B cell (primary cell): ENCODE data around the gene CARS2. TPM values are rescaled to one million over a fixed set of nuclear protein-coding genes. Genes with fewer than 3 reads are reported as not detected.

Experiments
- ATAC-seq: fragments of 200-7000 bp; cut with Tn5 transposase; one replicate; pipeline ENCODE4 v1.10.0; 2021; ENCODE audit warnings: low read depth, mild to moderate bottlenecking, moderate number of reproducible peaks, moderate library complexity
- CTCF ChIA-PET: fragments of 350-600 bp; sonication (Branson Sonifier 250); formaldehyde crosslinking; loops from one replicate; lab custom pipeline; 2021; ENCODE audit warnings: antibody characterized with exemption, inconsistent platforms; lab: Charles Lee
- POLR2A ChIA-PET: fragments of 350-600 bp; sonication (Branson Sonifier 250); formaldehyde crosslinking; loops from one replicate; lab custom pipeline; 2021; ENCODE audit warnings: antibody characterized with exemption; lab: Charles Lee
- DNase-seq: peaks from one replicate; pipeline ENCODE4 v3.0.0; 2013
- H2AFZ ChIP-seq: 2 replicates; pipeline ENCODE4 v1.6.1; 2012; ENCODE audit warnings: mild to moderate bottlenecking, low read depth, low read length; ENCODE audit not compliant: insufficient read depth, poor library complexity, severe bottlenecking
- H3K27ac ChIP-seq, 2 donors: 1 replicate in 1 of 2; 2 replicates in 1 of 2; pipeline ENCODE4 v1.5.1; 2012 to 2013; ENCODE audit warnings: low read length in 2 of 2, mild to moderate bottlenecking in 2 of 2, moderate library complexity in 1 of 2
- H3K27me3 ChIP-seq, 4 experiments: fragments of 200-600 bp in 1 of 4; sonication (generic) in 1 of 4; replicated peaks in 1 of 4; 1 replicate in 2 of 4; 2 replicates in 2 of 4; pipeline versions ENCODE4 v1.6.1 to v1.7.0; 2013 to 2016; ENCODE audit warnings: low read length in 3 of 4, mild to moderate bottlenecking in 2 of 4, mixed read lengths in 1 of 4, moderate library complexity in 1 of 4; ENCODE audit not compliant: insufficient read depth in 4 of 4, control insufficient read depth in 3 of 4; ENCODE audit errors: control extremely low read depth in 1 of 4
- H3K36me3 ChIP-seq, 2 experiments: replicated peaks in 1 of 2; 1 replicate in 1 of 2; 2 replicates in 1 of 2; pipeline versions ENCODE4 v1.6.1 to v1.7.1; 2013; ENCODE audit warnings: low read length in 1 of 2; ENCODE audit not compliant: insufficient read depth in 2 of 2, control insufficient read depth in 1 of 2; ENCODE audit errors: control extremely low read depth in 1 of 2, extremely low read depth in 1 of 2
- H3K4me1 ChIP-seq, 2 donors: fragments of 200-600 bp in 1 of 2; sonication (generic) in 1 of 2; 1 replicate in 1 of 2; 2 replicates in 1 of 2; pipeline versions ENCODE4 v1.5.1 to v1.6.1; 2013 to 2017; ENCODE audit warnings: low read length in 2 of 2; ENCODE audit not compliant: control insufficient read depth in 2 of 2, insufficient read depth in 2 of 2
- H3K4me2 ChIP-seq: replicated peaks from 2 replicates; pipeline ENCODE3; 2012; ENCODE audit warnings: mild to moderate bottlenecking, low read depth, low read length; ENCODE audit not compliant: poor library complexity, severe bottlenecking
- H3K4me3 ChIP-seq, 5 experiments: fragments of 200-600 bp in 1 of 5; sonication (generic) in 1 of 5; 1 replicate in 3 of 5; 2 replicates in 2 of 5; pipeline versions ENCODE4 v1.5.1 to v1.7.0; 2011 to 2016; ENCODE audit warnings: low read length in 4 of 5, mild to moderate bottlenecking in 4 of 5, low read depth in 2 of 5, control low read depth in 1 of 5, moderate library complexity in 1 of 5; ENCODE audit not compliant: insufficient read depth in 1 of 5; ENCODE audit errors: control extremely low read depth in 1 of 5, extremely low read depth in 1 of 5
- H3K79me2 ChIP-seq: fragments of 200-600 bp; sonication (generic); one replicate; pipeline ENCODE4 v1.6.0; 2016; ENCODE audit warnings: low read length; ENCODE audit not compliant: control insufficient read depth, insufficient read depth
- H3K9ac ChIP-seq: fragments of 200-600 bp; sonication (generic); 2 replicates; pipeline ENCODE4 v1.6.1; 2017; ENCODE audit warnings: mild to moderate bottlenecking, low read length, moderate library complexity
- H3K9me3 ChIP-seq, 3 donors: one replicate each; pipeline versions ENCODE4 v1.6.1 to v1.7.1; 2013; ENCODE audit warnings: low read length in 2 of 3; ENCODE audit not compliant: control insufficient read depth in 2 of 3, insufficient read depth in 1 of 3; ENCODE audit errors: control extremely low read depth in 1 of 3
- H4K20me1 ChIP-seq: 2 replicates; pipeline ENCODE4 v1.6.0; 2012; ENCODE audit warnings: mild to moderate bottlenecking, low read length; ENCODE audit not compliant: insufficient read depth, control insufficient read depth, poor library complexity, severe bottlenecking
- H3K27ac Mint-ChIP-seq: one replicate; pipeline ENCODE4 v1.8.0; 2021; ENCODE audit warnings: mixed read lengths
- H3K27me3 Mint-ChIP-seq: one replicate; pipeline ENCODE4 v1.8.0; 2021; ENCODE audit warnings: mixed read lengths
- H3K4me1 Mint-ChIP-seq: one replicate; pipeline ENCODE4 v1.8.0; 2021; ENCODE audit warnings: mixed read lengths
- H3K4me3 Mint-ChIP-seq: one replicate; pipeline ENCODE4 v1.8.0; 2021; ENCODE audit warnings: mixed read lengths
- H3K9me3 Mint-ChIP-seq: one replicate; pipeline ENCODE4 v1.8.0; 2022; ENCODE audit warnings: mixed read lengths; ENCODE audit not compliant: insufficient read depth
- CTCF ChIP-seq: fragments of 200-600 bp; IDR thresholded peaks from one replicate; pipeline ENCODE4 v1.8.0; 2022; ENCODE audit warnings: antibody characterized with exemption, mild to moderate bottlenecking
- WGBS: methylation state at CpG from one replicate; pipeline ENCODE4 v1.1.5; 2013; ENCODE audit warnings: missing lambda C conversion rate; ENCODE audit not compliant: insufficient coverage; 5-methylcytosine and 5-hydroxymethylcytosine counted together
- intact Hi-C: fragments of 100-400 bp; cut with micrococcal nuclease; formaldehyde crosslinking; loops from one replicate; pipeline ENCODE4 v1.10.0; 2022
- polyA plus RNA-seq: library from polyadenylated mRNA; depleted of rRNA; stranded (reverse); fragments of >200 nt; gene quantifications from 2 replicates; pipeline ENCODE4 v1.2.3, GENCODE V29; 2012
- total RNA-seq, 2 donors: library from RNA; stranded (reverse); fragments of 120-200 nt in 1 of 2; gene quantifications; 1 replicate in 1 of 2; 2 replicates in 1 of 2; pipeline versions ENCODE4 v1.2.3 to v1.2.4, GENCODE V29; 2013 to 2022

The CARS2 gene
- total and polyA plus RNA-seq, 2 donors (not counting 1 experiment from before 2014, with no cell fraction given): 154 to 188 TPM

DNA sequence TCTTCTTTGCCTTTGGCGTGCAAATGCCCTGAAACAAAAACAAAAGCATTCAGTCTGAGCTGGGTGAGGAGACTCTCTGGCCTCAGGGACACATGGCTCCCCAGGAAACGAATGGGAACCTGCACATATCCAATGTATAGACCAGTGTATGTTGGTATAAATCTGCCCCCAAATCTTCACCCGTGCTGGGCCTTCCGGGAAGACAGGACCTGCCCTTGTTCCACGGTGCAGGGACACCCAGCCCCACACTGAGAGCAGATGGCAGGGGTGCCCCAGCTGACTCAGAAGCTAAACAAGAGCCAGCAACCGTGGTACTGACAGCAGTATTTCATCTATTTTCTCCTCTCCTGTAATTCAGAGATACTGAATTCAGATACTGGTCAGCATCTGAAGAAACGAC lies 42.4 kb downstream of the CARS2 start:
- peaks cover 72% of the 10 kb centered on the region for H3K4me1 Mint-ChIP-seq

More for the DNA sequence above, 42.4 kb downstream of the CARS2 start:
- intact Hi-C loops: no loop called here
- WGBS: 85% methylated on average over 6 of the region's 7 CpGs
- Mint-ChIP-seq H3K4me3 (no peak overlapping the region), H3K27ac (peak overlapping the region; percentile 56), H3K9me3 (peaks cover 3% of the 10 kb centered on the region), H3K27me3 (no peaks in the 10 kb centered on the region)
- Histone ChIP-seq H3K4me1 (peaks cover 54 to 69% of the 10 kb centered on the region in 2 donors), H3K4me3 (no peak overlapping the region), H3K9ac (no peak overlapping the region), H3K9me3 (peaks cover 0 to 4% (median 0%) of the 10 kb centered on the region in 3 donors), H3K27ac (peak overlapping the region in 1 of 2 donors; percentile 21), H4K20me1 (no peaks in the 10 kb centered on the region), H3K4me2 (peak overlapping the region; percentile 5), H3K36me3 (peaks cover 0 to 69% of the 10 kb centered on the region in 2 experiments), H3K79me2 (peaks cover 30% of the 10 kb centered on the region), H2AFZ (no peak overlapping the region), H3K27me3 (no peaks in the 10 kb centered on the region)
- ChIA-PET CTCF (interaction anchor here (1.2 to 6.3 kb wide), 5 partner anchors 13 to 70 kb away, joined by 3 to 29 read pairs (median 3); no protein-coding TSS in a partner anchor), POLR2A (interaction anchor here (1.0 to 3.4 kb wide), 2 partner anchors 13 to 44 kb away, joined by 4 to 17 read pairs; no protein-coding TSS in a partner anchor)
- ATAC-seq: no peak
- no peak for TF ChIP-seq CTCF
- DNase-seq: no peak
